ENCODE results near the gene SLX4IP.

DNA sequence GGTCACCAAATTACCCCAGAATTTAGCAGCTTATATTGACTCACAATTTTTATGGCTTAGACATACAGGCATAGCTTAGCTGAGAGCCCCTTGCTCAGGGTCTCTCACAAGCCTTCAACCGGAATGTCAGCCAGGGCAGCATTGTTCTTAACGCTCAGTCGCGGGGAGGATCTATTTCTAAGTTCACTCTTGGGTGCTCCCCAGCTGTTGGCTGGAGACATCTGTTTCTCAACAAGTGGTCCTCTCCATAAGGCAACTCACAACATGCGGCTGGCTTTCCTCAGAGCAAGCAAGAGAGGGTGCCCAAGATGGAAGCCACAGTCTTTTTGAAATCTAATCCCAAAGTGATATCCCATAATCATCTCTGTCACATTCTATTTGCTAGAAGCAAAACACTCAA is 46.6 kb downstream of the SLX4IP start:
- TF ChIP-seq, protein P1, sequence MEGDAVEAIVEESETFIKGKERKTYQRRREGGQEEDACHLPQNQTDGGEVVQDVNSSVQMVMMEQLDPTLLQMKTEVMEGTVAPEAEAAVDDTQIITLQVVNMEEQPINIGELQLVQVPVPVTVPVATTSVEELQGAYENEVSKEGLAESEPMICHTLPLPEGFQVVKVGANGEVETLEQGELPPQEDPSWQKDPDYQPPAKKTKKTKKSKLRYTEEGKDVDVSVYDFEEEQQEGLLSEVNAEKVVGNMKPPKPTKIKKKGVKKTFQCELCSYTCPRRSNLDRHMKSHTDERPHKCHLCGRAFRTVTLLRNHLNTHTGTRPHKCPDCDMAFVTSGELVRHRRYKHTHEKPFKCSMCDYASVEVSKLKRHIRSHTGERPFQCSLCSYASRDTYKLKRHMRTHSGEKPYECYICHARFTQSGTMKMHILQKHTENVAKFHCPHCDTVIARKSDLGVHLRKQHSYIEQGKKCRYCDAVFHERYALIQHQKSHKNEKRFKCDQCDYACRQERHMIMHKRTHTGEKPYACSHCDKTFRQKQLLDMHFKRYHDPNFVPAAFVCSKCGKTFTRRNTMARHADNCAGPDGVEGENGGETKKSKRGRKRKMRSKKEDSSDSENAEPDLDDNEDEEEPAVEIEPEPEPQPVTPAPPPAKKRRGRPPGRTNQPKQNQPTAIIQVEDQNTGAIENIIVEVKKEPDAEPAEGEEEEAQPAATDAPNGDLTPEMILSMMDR (IDR thresholded peaks at IDR 0.05): no peak
- TF ChIP-seq POLR2A (IDR thresholded peaks at IDR 0.05) (no peak), POLR2AphosphoS5 (IDR thresholded peaks at IDR 0.05) (no peak), EP300 (IDR thresholded peaks at IDR 0.05) (no peak)
